ENCODE measurements around the gene RMDN3.

RMDN3 gene

GRCh38 chr15:40721701-40722100 lies 33.4 kb downstream of the RMDN3 start:
- TF ChIP-seq, protein P1, sequence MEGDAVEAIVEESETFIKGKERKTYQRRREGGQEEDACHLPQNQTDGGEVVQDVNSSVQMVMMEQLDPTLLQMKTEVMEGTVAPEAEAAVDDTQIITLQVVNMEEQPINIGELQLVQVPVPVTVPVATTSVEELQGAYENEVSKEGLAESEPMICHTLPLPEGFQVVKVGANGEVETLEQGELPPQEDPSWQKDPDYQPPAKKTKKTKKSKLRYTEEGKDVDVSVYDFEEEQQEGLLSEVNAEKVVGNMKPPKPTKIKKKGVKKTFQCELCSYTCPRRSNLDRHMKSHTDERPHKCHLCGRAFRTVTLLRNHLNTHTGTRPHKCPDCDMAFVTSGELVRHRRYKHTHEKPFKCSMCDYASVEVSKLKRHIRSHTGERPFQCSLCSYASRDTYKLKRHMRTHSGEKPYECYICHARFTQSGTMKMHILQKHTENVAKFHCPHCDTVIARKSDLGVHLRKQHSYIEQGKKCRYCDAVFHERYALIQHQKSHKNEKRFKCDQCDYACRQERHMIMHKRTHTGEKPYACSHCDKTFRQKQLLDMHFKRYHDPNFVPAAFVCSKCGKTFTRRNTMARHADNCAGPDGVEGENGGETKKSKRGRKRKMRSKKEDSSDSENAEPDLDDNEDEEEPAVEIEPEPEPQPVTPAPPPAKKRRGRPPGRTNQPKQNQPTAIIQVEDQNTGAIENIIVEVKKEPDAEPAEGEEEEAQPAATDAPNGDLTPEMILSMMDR (IDR thresholded peaks at IDR 0.05; ENCODE audit: poor library complexity, severe bottlenecking), result no peak
- DNase-seq (ENCODE audit: low spot score), result no peak
- H3K36me3 ChIP-seq (ENCODE audit: low read depth), result peaks cover 76% of the 10 kb centered on the region

DNA sequence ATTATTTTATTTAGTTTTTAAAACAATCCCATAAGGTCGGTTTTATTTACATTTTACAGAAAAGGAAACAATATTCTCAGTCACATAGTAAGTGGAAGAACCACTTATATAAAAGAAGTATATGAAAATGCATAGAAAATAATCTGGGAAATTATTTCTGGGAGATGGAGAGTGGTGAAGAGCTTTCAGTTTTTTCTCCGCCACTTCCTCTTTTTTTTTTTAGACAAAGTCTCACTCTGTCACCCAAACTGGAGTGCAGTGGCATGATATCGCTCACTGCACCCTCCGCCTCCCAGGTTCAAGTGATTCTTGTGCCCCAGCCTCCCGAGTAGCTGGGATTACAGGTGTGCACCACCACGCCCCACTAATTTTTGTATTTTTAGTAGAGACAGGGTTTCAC lies 38.9 kb downstream of the RMDN3 start:
- no peak for ATAC-seq (ENCODE audit: low read depth)
- TF ChIP-seq, protein P1 (IDR thresholded peaks at IDR 0.05; ENCODE audit: poor library complexity, severe bottlenecking), result no peak
- Histone ChIP-seq H3K4me3 (ENCODE audit: severe bottlenecking) (no peak overlapping the region), H3K36me3 (ENCODE audit: low read depth) (peaks cover 85% of the 10 kb centered on the region), H3K4me1 (ENCODE audit: insufficient read depth, poor library complexity, severe bottlenecking) (no peaks in the 10 kb centered on the region), H3K9me3 (ENCODE audit: severe bottlenecking) (no peaks in the 10 kb centered on the region), H3K27me3 (ENCODE audit: insufficient read depth, poor library complexity, severe bottlenecking) (no peaks in the 10 kb centered on the region), H3K27ac (ENCODE audit: poor library complexity, severe bottlenecking) (no peak overlapping the region)
- no peak for DNase-seq (ENCODE audit: low spot score)

More at GRCh38 chr15:40721701-40722100, 33.4 kb downstream of the RMDN3 start:
- H3K27me3 ChIP-seq (ENCODE audit: insufficient read depth, poor library complexity, severe bottlenecking), result no peaks in the 10 kb centered on the region
- ATAC-seq (ENCODE audit: low read depth), result peak; percentile 35; the same call in 1 of the 3 replicates
- H3K27ac ChIP-seq (ENCODE audit: poor library complexity, severe bottlenecking), result no peak overlapping the region
- H3K9me3 ChIP-seq (ENCODE audit: severe bottlenecking), result no peaks in the 10 kb centered on the region
- no peak overlapping the region for H3K4me3 ChIP-seq (ENCODE audit: severe bottlenecking)
- no peaks in the 10 kb centered on the region for H3K4me1 ChIP-seq (ENCODE audit: insufficient read depth, poor library complexity, severe bottlenecking)

GRCh38 chr15:40714144-40714543 lies 40.9 kb downstream of the RMDN3 start:
- Histone ChIP-seq H3K9me3 (ENCODE audit: severe bottlenecking) (no peaks in the 10 kb centered on the region), H3K36me3 (ENCODE audit: low read depth) (peaks cover 81% of the 10 kb centered on the region), H3K4me1 (ENCODE audit: insufficient read depth, poor library complexity, severe bottlenecking) (no peaks in the 10 kb centered on the region), H3K4me3 (ENCODE audit: severe bottlenecking) (no peak overlapping the region), H3K27me3 (ENCODE audit: insufficient read depth, poor library complexity, severe bottlenecking) (no peaks in the 10 kb centered on the region), H3K27ac (ENCODE audit: poor library complexity, severe bottlenecking) (no peak overlapping the region)
- TF ChIP-seq, protein P1 (IDR thresholded peaks at IDR 0.05; ENCODE audit: poor library complexity, severe bottlenecking), result no peak
- ATAC-seq (ENCODE audit: low read depth), result no peak
- no peak for DNase-seq (ENCODE audit: low spot score)

DNA sequence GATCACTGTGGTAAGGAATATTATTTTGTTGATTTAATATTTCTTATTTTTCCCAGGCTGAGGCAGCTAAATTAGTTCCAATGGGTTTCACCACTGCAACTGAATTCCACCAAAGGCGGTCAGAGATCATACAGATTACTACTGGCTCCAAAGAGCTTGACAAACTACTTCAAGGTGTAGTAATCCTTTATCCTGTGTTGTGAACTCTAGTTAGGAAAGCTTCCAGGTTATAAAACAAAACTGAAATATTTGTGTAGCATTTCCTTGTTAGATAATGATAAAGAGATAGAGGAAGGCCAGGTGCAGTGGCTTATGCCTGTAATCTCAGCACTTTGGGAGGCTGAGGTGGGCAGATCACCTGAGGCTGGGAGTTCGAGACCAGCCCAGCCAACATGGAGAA lies 48.9 kb downstream of the RMDN3 start:
- H3K27me3 ChIP-seq (ENCODE audit: insufficient read depth, poor library complexity, severe bottlenecking), result no peaks in the 10 kb centered on the region
- ATAC-seq (ENCODE audit: low read depth), result no peak
- no peaks in the 10 kb centered on the region for H3K4me1 ChIP-seq (ENCODE audit: insufficient read depth, poor library complexity, severe bottlenecking)
- no peaks in the 10 kb centered on the region for H3K9me3 ChIP-seq (ENCODE audit: severe bottlenecking)
- no peak overlapping the region for H3K4me3 ChIP-seq (ENCODE audit: severe bottlenecking)
- H3K27ac ChIP-seq (ENCODE audit: poor library complexity, severe bottlenecking), result no peak overlapping the region
- TF ChIP-seq, protein P1 (IDR thresholded peaks at IDR 0.05; ENCODE audit: poor library complexity, severe bottlenecking), result no peak
- H3K36me3 ChIP-seq (ENCODE audit: low read depth), result peaks cover 95% of the 10 kb centered on the region
- no peak for DNase-seq (ENCODE audit: low spot score)

DNA sequence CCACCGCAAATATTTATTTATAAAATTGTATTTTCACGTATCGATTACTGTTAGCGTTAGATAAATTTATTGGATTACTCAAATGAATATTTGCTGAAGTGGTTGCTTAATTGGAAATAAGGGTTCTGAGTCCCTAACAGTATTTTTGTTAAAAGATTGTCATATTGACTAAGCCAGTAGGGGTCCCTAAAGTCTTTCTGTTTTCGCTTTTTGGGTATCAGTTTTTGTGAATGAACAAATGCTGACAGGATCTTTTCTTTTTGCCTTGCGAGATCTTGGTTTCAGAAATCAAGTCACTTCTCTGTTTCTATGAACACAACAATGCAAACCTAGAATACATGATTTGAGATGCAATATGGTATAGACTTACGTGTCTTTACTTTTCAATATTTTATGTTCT lies 53.0 kb downstream of the RMDN3 start:
- H3K4me1 ChIP-seq (ENCODE audit: insufficient read depth, poor library complexity, severe bottlenecking), result no peaks in the 10 kb centered on the region
- H3K27me3 ChIP-seq (ENCODE audit: insufficient read depth, poor library complexity, severe bottlenecking), result no peaks in the 10 kb centered on the region
- no peaks in the 10 kb centered on the region for H3K9me3 ChIP-seq (ENCODE audit: severe bottlenecking)
- no peak overlapping the region for H3K4me3 ChIP-seq (ENCODE audit: severe bottlenecking)
- ATAC-seq (ENCODE audit: low read depth) (no peak), DNase-seq (ENCODE audit: low spot score) (no peak)
- no peak overlapping the region for H3K27ac ChIP-seq (ENCODE audit: poor library complexity, severe bottlenecking)
- TF ChIP-seq, protein P1 (IDR thresholded peaks at IDR 0.05; ENCODE audit: poor library complexity, severe bottlenecking), result peak; percentile 43
- H3K36me3 ChIP-seq (ENCODE audit: low read depth), result peaks cover 97% of the 10 kb centered on the region

All from RWPE2 (cell line).